ENCODE results near the gene SLC16A12.
"Not testable (repeated sequence)": the region's sequence is repeated elsewhere in the genome, so short reads cannot be mapped to it uniquely, and the experiment has no call there.

The SLC16A12 gene

DNA sequence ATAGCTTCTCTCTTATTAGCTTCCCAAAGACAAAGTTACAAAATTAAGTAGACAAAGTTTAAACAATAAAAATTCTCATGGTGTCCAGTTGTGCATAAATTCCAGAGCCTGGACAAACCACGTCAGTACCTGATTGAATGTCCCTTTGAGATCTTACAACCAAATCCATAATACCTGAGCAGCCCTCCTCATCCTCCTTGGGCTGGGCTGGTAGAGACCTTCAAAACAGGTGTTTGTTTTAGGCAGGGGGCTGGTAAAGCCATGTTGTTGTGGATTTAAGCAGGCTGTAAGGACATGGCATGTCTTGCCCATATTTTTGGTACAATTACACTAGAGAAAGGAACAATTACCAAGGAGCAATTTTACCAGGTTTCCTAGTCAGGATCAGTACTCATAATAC, 118.9 kb downstream of the SLC16A12 start:
- DNase-seq (ENCODE audit: low read depth): no peak

DNA sequence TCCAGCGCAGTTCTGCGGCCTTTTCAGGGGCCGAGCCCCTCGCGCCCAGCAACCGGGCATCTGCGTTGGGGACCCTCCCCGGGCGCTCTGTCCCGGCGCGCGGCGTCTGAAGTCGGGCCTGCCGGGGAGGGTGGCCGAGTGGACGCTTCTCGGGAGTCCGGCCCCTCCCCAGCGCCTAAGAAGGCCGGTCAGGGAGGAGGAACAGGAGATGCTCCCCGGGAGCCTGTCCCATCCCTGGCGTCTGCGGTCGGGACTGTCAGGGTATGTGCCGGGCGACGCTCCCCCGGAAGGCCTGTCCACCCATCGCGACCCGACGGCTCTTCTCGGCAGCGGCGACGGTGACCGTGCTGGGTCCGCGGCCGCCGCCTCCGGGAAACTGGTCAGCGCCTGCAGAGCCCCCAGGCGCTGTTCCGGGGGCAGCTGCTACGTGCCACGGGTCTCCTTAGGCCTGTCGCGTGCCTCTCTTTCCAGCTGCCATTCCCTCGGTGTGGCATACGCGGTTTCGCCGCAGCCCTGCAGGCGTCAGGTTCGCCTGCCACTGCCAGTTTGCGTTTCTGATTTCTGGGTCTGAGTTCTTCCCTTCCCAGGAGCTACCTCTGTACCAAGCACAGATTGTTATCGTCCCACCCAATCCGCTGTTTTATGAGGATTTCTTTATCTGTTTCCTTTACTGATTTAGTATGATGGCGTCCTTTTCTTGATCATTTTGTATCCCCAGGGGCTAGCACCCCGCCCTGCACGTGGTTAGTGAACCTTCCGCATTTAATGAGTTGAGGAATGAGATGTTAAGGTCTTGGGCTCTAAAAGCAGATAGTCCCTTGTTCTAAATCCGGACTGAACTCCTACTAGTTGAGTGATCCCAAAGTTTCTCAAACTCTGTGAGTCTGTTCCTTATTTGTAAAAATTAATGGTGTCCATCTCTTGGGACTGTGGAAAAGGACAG, 120.2 kb downstream of the SLC16A12 start:
- no peak for DNase-seq (ENCODE audit: low read depth)

GRCh38 chr10:89414146-89414878, 121.1 kb downstream of the SLC16A12 start, which contains the start of gene IFIT5:
TSS of gene IFIT5 (plus strand) at chr10:89414568. CDS start at chr10:89414799, 231 bp downstream.
- peak; percentile 59 for DNase-seq (ENCODE audit: low read depth)

- no peak for DNase-seq (ENCODE audit: low read depth)
Observed at GRCh38 chr10:89413398-89413912, 121.9 kb downstream of the SLC16A12 start.

- peak; percentile 40 for DNase-seq (ENCODE audit: low read depth)
Observed at GRCh38 chr10:89412276-89412675, 123.1 kb downstream of the SLC16A12 start.

DNA sequence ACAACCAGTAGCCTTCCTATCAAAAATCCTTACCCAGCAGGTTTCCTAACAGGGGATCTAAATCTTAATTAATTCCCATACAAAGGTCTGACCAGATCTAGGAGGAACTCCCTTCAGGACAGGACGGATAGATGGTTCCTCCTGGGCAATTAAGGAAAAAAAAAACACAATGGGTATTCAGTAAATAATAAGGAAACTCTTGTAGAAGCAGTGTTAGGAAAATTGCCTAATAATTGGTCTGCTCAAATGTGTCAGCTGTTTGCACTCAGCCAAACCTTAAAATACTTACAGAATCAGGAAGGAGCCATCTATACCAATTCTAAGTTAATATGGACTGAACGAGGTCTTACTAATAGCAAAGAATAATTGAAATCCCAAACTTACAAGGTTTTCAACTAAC, 124.3 kb downstream of the SLC16A12 start:
- DNase-seq (ENCODE audit: low read depth): not testable (repeated sequence)

DNA sequence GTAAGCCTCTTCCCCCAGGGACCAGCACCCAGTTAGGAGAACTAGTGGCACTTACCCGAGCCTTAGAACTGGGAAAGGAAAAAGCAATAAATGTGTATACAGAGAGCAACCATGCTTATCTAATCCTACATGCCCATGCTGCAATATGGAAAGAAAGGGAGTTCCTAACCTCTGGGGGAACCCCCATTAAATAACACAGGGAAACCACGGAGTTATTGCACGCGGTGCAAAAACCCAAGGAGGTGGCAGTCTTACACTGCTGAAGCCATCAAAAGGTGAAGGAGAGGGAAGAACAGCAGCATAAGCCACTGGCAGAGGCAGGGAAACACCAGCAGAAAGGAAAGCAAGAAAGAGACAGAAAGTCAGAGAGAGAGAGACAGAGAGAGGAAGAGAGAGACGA, 124.8 kb downstream of the SLC16A12 start:
- not testable (repeated sequence) for DNase-seq (ENCODE audit: low read depth)

DNA sequence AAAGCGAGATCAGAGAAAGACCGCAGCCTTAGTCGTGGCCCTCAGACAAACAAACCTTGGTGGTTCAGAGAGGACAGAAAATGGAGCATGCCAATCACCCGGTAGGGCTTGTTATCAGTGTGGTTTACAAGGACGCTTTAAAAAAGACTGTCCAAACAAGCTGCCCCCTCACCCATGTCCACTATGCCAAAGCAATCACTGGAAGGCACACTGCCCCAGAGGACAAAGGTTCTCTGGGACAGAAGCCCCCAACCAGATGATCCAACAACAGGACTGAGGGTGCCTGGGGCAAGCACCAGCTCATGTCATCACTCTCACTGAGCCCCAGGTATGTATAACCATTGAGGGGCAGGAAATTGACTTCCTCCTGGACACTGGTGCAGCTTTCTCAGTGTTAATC, 126.1 kb downstream of the SLC16A12 start:
- not testable (repeated sequence) for DNase-seq (ENCODE audit: low read depth)

GRCh38 chr10:89407792-89408191, 127.6 kb downstream of the SLC16A12 start:
- not testable (repeated sequence) for DNase-seq (ENCODE audit: low read depth)

- not testable (repeated sequence) for DNase-seq (ENCODE audit: low read depth)
Observed at GRCh38 chr10:89406178-89406577, 129.2 kb downstream of the SLC16A12 start.

DNA sequence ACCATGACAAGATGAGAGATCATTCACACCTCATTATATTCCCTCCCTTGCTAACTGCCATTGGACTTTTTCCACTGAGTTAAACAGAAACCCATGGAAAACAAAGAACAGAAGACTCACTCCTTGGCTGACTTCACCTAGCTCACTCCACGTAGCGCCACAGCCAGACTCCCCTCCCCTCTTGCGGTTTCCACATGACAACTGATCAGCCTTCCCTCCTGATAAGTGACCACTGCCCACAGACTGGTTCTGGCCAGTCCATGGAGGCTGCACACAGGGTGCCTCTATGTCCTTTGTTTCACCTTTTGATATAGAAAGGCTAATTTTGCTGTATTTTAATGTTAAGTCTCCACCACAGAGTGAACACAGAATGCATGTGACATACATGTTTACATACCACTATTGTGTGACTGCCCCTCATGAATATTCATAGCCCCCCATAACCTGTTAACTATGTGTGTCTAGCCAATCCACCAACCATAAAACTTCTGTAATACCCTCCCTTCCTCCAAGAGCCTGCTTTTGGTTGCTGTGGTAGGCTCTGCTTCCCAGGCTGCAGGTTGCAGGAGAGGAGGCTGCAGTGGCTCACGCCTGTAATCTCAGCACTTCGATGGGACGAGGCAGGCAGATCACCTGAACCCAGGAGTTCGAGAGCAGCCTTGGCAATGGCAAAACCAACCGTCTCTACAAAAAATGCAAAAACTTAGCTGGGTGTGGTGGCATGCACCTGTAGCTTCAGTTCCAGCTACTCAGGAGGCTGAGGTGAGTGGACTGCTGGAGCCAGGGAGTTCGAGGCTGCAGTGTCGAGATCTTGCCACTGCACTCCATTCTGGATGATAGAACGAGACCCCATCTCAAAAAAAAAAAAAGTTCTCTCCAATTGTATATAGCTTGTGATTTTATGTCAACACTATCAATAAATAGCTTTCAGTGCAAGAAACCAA, 131.0 kb downstream of the SLC16A12 start:
- no peak for DNase-seq (ENCODE audit: low read depth)

DNA sequence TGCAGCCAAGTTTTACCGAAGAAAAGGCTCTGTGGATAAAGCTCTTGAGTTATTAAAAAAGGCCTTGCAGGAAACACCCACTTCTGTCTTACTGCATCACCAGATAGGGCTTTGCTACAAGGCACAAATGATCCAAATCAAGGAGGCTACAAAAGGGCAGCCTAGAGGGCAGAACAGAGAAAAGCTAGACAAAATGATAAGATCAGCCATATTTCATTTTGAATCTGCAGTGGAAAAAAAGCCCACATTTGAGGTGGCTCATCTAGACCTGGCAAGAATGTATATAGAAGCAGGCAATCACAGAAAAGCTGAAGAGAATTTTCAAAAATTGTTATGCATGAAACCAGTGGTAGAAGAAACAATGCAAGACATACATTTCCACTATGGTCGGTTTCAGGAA, 132.4 kb downstream of the SLC16A12 start:
- DNase-seq (ENCODE audit: low read depth): no peak

GRCh38 chr10:89399956-89400355, 135.4 kb downstream of the SLC16A12 start:
- no peak for DNase-seq (ENCODE audit: low read depth)

GRCh38 chr10:89398003-89398749, 137.2 kb downstream of the SLC16A12 start:
- no peak for DNase-seq (ENCODE audit: low read depth)

DNA sequence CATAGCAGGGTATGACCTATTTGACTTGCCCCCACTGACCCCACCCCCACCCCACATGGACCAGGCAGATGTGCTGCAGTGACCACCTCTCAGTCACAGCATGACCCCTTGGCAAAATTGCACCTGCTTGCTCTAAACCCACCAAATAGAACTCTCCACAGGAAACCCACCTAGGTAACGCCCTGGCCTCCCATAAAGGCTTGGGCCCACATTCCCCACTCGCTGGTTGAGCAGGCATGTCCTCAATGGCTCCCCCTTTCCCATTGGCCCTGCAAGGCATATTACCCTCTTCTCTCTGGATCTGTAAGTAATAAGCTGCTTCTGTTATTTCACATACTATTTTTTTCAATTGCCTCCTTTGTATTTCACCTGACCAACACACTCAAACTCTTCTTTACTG, 140.3 kb downstream of the SLC16A12 start:
- DNase-seq (ENCODE audit: low read depth): no peak

DNA sequence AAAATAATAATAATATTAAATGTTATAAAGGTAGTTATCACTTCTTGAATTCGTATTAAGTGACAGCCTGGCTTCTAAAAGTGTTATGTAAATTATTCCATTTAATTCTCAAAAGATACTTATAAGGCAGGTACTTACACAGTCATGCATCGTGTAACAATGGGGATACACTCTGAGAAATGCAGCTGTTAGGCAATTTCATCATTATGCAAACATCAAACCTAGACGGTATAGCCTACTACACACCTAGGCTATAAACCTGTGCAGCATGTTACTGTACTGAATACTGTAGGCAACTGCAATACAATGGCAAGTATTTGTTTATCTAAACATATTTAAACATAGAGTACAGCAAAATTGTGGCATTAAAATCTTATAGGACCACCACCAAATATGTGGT, 141.5 kb downstream of the SLC16A12 start:
- no peak for DNase-seq (ENCODE audit: low read depth)

DNA sequence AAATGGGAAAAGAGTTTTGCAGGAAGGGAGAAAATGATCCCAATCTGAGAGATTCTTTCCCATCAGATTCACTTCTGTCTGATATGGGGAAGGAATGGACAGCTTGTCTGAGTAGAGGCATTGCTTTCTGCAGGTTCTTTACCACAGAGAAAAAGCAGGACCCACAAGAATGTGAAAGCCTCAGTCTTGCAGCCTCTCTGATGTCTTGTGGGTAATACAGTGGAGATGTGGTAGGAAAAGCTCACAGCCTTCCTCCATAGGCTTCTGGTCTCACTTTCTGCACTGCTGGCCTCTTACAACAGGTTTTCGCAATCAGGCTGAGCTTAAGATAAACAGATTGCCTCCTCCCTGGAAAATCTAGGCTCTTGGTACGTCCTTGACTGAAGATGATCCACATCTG, 142.4 kb downstream of the SLC16A12 start:
- DNase-seq (ENCODE audit: low read depth): no peak

DNA sequence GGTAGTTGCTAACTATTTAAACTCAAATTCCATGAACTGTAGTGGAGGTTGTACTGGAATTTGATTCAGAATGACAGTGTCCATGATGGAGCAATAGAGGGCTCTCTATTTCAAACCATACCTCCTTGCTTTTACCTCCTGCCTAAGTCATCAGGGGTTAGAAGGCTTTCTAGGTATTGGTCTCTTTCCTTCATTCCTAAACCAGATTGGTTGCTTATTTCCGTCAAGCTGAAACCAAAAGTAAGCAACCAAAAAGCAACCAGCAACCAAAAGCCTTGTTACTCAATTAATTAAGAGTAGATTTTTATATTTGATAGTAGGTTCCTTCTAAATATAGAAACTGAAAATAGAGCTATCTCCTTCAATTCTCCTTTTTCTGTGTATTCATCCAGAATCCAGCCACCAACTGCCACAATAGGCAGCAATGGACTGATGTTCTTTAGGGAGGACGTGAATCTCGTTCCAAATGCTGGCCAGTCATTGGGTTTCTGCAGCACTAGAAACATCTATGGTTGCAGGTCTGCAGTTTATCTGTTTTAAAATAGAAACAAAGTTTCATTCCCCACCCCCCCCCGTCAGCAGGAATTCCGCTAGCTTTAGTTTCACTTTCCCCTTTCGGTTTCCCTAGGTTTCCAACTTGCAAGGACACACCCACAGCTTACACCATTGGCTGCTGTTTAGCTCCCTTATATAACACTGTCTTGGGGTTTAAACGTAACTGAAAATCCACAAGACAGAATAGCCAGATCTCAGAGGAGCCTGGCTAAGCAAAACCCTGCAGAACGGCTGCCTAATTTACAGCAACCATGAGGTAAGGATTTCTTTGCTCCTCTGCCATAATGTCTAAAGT, 143.3 kb downstream of the SLC16A12 start, which contains the start of gene IFIT1:
TSS of gene IFIT1 (plus strand) at position 717 of the 850 bp plus-strand sequence. CDS start at position 807, 90 bp downstream.
- DNase-seq (ENCODE audit: low read depth): peak; percentile 46

- not testable (repeated sequence) for DNase-seq (ENCODE audit: low read depth)
Observed at GRCh38 chr10:89391226-89391576, 144.2 kb downstream of the SLC16A12 start.

Measured in stimulated activated CD4-positive, alpha-beta T cell treated with anti-CD3 and anti-CD28 coated beads, Interleukin-2, amount 100 ng/mL, for 4 hours (primary cell).